GM23338 (cell line): ENCODE results near the gene CORO7.

ENCODE experiments used
- CTCF ChIP-seq, 2 experiments: fragments of 200-600 bp in 1 of 2; sonication (generic) in 1 of 2; conservative IDR thresholded peaks; 2 replicates each; pipeline versions ENCODE4 v1.5.1 to v1.6.1; 2016 to 2017; ENCODE audit warnings: antibody characterized with exemption in 2 of 2, low read depth in 2 of 2, mild to moderate bottlenecking in 2 of 2, moderate library complexity in 1 of 2
- POLR2AphosphoS5 ChIP-seq: IDR thresholded peaks from 2 replicates; pipeline ENCODE4 v1.6.1; 2016; ENCODE audit warnings: antibody characterized with exemption, low read depth

GRCh38 chr16:4373909-4374742 is 42.3 kb downstream of the CORO7 start:
- TF ChIP-seq CTCF (conservative IDR thresholded peaks at IDR 0.05; ENCODE audit: low read depth in 2 of 2) (no peak), POLR2AphosphoS5 (0 out of 2 replicates have a peak, but pooled peaks have one; percentile 8)
